Keratinocyte (primary cell): ENCODE measurements around the gene JAKMIP1.

ENCODE experiments used
- EZH2 ChIP-seq: IDR thresholded peaks from one replicate; pipeline ENCODE4 v1.6.1; 2012; ENCODE audit warnings: inconsistent platforms, mild to moderate bottlenecking, low read length, moderate library complexity
- TF ChIP-seq, protein P1 (sequence below), 3 experiments: IDR thresholded peaks in 1 of 3; conservative IDR thresholded peaks in 1 of 3; optimal IDR thresholded peaks in 1 of 3; 2 replicates in 2 of 3; 3 replicates in 1 of 3; pipeline versions ENCODE3 to v1.5.1; 2011; ENCODE audit warnings: low read length in 3 of 3, mild to moderate bottlenecking in 3 of 3, moderate library complexity in 2 of 3, control low read depth in 1 of 3, inconsistent platforms in 1 of 3; ENCODE audit not compliant: insufficient read depth in 2 of 3; ENCODE audit errors: extremely low read depth in 1 of 3

DNA sequence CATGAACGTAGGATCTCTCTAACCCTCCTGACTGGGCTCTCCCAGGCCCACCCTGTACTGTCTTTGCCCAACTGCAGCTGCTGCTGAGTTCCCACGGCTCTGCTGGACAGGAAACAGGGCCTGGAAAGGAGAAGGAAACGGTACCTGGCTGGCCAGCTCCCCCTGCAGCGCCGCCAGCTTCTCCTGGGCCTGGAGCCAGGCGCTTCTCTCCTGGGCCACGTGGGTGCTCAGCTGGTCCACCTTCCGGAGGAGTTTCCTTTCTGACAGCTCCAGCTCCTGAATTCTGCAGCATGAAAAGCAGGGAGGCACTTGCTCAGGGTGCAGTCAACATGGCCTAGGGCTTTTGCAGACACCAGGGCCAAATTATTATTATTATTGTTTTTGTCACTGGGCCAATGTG is 188.7 kb downstream of the JAKMIP1 start:
- TF ChIP-seq, protein P1, sequence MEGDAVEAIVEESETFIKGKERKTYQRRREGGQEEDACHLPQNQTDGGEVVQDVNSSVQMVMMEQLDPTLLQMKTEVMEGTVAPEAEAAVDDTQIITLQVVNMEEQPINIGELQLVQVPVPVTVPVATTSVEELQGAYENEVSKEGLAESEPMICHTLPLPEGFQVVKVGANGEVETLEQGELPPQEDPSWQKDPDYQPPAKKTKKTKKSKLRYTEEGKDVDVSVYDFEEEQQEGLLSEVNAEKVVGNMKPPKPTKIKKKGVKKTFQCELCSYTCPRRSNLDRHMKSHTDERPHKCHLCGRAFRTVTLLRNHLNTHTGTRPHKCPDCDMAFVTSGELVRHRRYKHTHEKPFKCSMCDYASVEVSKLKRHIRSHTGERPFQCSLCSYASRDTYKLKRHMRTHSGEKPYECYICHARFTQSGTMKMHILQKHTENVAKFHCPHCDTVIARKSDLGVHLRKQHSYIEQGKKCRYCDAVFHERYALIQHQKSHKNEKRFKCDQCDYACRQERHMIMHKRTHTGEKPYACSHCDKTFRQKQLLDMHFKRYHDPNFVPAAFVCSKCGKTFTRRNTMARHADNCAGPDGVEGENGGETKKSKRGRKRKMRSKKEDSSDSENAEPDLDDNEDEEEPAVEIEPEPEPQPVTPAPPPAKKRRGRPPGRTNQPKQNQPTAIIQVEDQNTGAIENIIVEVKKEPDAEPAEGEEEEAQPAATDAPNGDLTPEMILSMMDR (optimal IDR thresholded peaks at IDR 0.05 in 1 of 3, IDR thresholded peaks at IDR 0.05 in 1 of 3, conservative IDR thresholded peaks at IDR 0.05 in 1 of 3; ENCODE audit: extremely low read depth in 1 of 3, insufficient read depth in 2 of 3, low read length in 3 of 3) = no peak
- no peak for TF ChIP-seq EZH2
